Activated T-cell treated with anti-CD3 and anti-CD28 coated beads for 1 hour (primary cell): ENCODE measurements around the gene SCAP.
"Not testable (repeated sequence)": the region's sequence is repeated elsewhere in the genome, so short reads cannot be mapped to it uniquely, and the experiment has no call there.

Experiments
- DNase-seq: peaks from one replicate; pipeline ENCODE4 v3.0.0-alpha.2; 2020; ENCODE audit warnings: low read depth

The SCAP gene

DNA sequence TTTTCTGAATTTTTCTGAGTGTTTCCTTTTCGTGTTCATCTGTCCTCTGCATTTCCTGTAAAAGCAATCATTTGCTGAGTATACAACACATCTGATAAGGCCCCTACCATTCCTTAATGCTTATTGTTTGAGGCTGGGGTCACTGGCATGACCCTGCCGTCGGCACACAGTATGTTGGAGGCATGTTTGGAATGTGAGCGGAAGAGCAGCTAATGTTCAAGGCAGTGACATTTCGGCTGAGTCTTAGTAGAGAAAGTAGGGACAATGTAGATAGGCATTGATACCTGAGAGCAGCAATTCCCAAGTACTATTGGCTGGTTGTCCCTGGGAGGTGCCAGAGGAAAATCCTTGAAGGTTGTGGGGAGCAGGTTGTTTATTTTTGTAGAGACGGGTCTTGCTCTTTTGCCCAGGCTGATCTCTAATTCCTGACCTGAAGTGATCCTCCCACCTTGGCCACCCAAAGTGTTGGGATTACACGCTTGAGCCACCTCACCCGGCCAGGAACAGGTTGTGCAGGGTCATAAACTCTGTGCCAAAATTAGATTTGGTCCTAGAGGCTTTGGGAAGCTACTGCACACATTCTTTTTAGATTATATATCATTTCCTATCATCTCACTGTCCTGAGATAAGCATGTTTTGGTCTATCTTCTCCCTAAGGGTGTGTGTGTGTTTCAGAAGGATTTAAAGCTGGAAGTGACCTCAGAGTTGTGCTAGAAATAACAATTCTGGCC lies 81.4 kb downstream of the SCAP start:
- DNase-seq = no peak

DNA sequence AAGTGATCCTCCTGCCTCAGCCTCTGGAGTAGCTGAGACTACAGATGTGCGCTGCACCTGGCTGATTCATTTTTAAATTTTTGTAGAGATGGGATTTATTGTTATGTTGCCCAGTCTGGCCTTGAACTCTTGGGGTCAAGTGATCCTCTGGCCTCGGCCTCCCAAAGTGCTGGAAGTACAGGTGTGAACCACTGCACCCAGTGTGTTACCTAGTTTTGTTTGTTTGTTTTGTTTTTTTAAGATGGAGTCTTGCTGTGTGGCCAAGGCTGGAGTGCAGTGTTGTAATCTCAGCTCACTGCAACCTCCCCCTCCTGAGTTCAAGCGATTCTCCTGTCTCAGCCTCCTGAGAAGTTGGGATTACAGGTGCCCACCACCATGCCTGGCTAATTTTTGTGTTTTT lies 82.8 kb downstream of the SCAP start:
- DNase-seq = no peak

DNA sequence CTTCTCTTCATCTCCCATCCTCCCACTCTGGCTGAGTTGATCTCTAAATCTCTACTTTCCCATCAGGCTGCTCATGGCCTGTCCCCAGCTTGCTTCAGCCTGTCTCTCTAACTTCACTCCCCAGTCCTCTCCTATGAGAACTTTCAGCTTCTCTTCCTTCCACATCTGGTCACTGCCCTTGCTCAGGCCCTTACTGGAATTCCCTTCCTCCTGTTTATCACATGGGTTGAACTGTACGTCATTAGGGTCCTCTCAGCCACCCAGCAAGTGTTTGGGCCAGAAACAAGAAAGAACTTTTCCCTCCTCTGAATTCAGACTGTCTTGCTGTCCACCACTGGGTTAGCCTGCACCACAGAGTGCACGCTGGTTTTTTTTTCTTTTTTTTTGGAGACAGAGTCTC lies 89.9 kb downstream of the SCAP start:
- DNase-seq = no peak

DNA sequence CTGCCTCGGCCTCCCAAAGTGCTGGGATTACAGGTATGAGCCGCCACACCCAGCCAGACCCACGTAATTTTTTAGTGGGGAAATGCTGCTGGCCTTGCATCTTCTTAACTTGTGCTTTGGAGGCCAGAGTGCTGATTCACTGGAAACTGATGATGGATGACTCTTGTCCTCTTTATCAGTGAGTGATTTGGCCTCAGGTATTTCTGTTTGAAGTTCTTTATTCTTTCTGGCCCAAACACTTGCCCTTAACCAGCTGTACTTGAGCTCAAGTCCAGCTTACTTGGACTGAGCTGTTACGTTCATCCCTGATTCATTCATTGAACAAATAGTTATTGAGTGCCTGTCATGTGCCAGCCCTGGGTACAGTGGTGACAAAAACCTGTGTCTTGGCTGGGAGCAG lies 90.7 kb downstream of the SCAP start:
- no peak for DNase-seq

DNA sequence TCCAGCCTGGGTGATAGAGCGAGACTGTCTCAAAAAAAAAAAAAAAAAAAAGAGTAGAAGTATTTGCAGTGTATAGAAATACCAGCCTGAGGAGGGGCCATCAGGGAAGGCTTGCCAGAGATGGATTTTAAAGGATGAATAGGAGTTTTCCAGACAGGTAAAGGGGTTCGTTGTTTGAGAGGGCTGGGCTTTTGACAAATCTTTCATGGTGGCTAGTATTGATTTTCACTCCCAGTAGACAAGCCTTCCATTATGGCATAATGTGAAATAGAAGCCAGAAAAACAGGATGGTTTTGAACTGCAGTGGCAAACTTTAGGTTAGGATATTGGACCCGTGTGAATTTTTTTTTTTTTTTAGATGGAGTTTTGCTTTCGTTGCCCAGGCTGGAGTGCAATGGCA lies 91.3 kb downstream of the SCAP start:
- no peak for DNase-seq

DNA sequence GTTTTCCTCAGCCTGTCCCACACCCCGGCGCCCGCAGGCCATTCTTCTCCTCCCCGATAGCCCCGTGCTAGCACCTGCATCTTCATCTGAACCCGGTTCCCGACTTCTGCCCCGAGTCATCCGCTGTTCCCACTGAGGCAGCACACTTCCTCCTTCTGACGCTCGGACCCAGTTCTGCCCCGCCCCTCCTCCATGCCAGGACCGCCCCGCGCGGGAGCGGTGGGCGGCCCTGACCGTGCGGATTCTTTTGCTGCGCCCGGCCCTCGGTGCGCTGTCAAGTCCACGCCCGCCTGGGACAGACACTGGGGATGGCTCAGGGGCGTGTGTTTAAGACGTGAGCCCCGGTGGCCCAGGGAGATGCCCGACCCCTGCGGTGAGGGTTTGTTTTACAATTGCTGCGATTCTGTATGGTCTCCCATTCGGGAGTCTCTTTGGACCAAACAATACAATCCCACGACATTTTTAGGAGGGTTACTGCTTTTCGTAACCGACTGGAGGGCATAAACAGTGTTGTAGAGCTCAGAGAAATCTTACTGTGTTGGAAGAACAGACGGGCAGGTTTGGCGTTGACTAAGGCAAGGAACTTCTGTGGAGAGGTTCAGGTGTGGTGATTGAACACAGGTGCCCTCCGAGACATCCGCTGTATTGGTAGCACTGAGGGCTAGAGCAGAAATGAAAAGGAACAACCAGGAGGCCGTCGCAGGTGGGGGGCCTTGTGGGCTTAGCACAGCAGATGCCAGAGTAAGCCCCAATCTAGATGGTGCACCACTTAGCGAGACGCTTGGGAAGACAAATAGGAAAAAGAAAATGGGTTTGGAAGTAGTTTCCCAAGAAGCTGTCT lies 94.2 kb downstream of the SCAP start:
- DNase-seq = peak; percentile 47

DNA sequence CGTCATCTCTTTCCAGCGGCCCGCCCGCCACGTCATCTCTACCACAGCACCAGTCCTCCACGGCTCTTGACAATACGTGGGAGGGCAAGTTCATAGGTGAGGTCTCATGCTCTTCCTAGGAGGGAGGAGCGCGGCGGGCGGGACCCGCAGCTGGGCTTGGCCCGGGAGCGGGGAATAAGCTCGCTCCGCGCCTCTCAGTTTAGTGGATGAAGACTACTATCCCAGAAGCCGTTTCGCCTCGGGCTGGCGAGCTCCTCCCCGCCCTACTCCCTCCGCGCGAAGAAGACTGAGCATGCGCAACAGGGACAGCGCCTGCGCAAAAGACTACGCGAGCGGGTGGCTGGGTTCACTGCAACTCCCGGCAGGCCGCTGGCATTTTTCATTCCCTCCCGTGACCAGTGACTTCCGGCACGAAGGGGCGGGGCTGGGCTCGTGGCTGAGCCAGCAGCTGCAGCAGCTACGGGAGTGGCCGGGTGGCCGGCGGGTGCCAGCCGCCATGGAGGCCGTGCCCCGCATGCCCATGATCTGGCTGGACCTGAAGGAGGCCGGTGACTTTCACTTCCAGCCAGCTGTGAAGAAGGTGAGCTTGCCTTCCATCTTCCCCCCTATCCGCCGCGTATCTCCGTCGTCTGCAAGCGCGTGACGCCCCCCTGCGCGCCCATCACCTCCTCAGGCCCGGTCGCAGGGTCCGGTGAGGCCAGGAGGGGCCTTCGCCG lies 95.0 kb downstream of the SCAP start, which contains the start of gene PTPN23:
TSS of gene PTPN23 (plus strand) at position 421 of the 716 bp plus-strand sequence. CDS start at position 497, 76 bp downstream.
- DNase-seq = peak; percentile 98

DNA sequence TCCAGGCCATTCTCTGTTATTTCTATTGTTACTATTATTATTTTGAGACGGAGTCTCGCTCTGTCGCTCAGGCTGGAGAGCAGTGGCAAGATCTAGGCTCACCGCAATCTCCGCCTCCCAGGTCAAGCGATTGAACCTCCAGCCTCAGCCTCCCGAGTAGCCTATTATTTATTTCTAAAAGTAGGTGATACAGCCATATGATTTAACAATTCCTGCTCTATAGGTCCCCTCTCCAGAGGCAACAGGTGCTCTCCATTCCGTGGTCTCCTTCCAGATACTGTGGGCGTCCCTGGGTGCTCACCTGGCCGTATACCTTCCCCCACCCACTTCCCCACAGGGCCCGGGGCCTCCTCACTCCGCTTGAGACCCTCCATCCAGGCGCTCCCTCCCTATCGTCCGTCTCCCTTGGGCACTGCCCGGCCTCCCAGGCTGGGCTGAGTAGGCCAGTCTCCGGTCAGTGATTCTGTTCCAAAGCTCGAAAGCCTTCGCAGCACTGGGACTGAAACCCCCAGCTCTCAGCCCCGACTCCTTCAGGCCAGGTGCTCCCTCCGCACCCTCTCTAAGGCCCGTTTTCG lies 95.6 kb downstream of the SCAP start:
- DNase-seq = no peak

DNA sequence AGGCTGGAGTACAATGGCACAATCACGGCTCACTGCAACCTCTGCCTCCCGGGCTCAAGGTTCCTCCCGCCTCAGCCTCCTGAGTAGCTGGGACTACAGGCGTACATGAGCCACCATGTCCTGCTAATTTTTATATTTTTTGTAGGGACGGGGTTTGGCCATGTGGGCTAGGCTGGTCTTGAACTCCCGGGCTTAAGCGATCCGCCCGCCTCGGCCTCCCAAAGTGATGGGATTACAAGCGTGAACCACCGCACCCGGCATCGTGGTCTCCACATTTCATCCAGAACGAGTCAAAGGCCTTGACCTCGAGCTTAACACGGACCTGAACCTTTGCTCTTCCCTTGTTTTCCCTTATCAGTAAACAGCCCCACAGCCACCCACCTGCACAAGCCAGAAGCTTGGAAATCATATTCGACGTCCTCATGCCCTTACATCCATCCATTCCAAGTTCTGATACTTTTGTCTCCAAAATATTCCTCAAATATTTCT lies 96.3 kb downstream of the SCAP start:
- DNase-seq = no peak

DNA sequence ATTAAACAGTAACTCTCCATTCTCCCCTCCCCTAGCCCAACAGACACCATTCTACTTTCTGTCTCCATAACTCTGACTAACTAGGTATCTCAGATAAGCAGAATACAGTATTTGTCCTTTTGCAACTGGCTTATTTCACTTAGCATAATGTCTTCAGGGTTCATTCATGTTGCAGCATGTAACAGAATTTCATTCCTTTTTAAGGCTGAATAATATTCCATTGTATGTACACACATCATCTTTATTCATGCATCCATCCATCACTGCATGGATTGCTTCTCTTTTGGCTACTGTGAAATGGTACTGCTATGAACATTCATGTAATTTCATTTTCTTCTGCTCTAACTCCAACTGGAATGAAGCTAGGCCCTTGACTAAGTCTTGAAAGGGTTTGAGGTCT lies 96.9 kb downstream of the SCAP start:
- no peak for DNase-seq

DNA sequence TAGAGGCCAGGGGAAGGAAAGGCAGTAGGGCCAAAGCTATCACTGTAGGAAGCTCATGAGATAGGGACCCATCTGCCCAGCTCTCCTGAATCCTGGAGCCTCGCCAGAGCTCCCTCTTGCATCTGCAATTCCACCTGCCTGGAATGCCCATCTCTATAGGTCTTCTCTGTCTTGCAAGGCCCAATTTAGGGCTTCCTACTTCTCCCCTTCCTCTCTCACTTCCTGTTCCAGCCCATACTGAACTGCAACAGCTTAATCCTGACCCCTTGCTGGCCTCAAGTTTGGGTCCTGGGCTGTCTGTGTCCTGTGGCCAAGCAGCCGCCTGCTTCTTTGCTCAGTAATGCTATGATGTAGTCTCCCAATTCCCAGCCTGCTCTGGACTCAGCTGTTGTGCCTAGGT lies 98.6 kb downstream of the SCAP start:
- DNase-seq = no peak

DNA sequence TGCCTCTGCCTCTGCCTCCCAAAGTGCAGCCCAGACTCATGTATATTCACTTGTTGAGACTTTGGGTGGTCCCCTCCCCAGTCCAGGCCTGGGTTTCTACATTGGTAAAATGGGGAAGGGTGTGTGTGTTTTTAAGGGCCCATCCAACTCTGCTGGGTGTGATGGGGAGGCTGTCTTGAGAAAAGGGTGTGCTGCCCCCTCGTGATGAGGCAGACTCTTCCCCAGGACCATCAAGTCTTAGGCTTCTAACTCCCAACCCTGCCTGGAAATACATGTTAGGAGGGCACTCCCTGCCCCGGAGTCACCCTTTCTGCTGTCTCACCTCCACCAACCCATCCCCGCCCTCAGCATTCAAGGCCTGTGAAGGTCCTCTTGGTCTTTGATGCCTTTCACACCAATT lies 99.3 kb downstream of the SCAP start:
- no peak for DNase-seq

DNA sequence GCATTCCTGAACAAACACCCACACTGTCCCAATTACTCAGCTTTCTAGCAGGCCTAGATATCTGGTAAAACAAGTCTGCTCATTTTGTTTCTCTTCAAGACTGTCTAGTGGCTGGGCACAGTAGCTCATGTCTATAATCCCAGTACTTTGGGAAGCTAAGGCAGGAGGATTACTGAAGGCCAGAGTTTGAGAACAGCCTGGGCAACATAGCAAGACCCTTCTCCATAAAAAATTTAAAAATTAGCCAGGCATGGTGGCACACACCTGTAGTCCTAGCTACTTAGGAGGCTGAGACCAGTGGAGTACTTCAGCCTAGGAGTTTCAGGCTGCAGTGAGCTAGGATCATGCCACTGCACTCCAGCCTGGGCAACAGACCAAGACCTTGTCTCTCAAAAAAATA lies 101.2 kb downstream of the SCAP start:
- no peak for DNase-seq

DNA sequence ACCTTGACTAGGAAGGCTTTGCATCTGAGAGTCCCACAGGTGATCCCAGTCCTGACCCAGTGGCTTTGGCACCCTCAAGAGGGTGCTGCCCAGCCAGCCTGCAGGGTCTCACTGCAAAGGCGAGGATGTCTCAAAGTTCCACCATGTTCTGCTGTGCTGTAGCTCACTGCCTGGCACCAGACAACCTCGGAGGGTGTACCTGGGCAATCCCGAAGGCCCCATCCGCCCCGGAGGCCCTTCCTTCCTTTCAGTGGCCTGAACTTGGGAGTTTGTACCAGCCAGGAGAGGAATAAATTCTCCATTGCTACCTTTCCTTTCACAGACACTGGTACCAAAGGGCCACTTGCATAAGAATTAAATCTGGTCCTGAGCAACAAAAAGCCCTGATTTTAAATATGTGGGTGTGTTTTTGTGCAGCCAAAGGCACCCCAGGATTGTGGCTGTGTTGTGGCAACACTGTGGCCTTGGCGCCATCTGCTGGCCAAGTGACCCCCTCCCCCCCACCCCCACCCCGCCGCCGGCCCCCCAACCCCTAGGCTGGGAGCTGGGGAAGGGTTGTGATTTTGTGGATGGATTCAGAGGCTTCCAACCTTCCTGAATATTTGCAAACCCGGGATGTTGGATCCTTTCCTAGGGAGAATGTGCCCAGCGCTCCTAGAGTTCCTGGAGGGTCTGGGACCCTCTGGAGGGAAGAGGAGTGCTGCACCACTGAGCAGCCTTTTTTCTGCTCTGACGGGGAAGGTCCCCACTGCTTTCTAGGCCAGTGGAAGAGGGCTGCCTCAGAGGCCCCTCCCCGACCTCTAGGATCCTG lies 104.6 kb downstream of the SCAP start:
- peak; percentile 14 for DNase-seq

DNA sequence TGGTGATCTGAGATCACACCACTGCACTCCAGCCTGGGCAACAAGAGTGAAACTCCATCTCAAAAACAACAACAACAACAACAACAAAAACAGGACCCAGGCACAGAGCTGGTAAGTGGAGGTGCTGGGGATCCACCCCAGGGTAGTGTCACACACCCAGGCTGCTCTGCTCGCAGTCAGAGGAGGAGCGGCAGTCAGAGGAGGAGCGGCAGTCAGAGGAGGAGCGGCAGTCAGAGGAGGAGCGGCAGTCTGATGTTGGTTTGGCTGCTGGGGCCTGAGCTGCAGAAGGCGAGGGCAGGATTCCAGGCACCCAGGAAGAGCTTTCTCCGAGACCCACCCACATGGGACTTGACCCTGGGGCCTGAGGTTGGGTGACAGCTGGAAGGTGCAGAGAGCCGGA lies 105.7 kb downstream of the SCAP start:
- not testable (repeated sequence) for DNase-seq

DNA sequence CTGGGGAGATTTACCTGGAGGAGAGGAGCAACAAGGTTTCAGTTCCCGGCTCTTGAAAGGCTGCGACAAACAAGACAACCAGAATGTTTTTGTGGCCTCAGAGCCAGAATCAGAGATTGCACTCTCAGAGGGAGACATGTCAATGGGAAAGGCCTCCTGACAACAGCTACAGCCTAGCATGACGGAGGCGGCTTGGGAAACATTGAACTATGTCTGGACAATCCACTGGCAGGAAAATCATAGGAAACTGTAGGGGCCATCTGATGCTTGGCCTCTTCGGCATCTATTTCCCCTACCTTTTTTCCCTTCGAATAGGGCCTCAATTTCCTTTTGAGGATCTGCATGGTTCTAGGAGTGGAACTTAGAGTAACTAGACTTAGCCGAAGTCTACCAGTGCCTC lies 108.1 kb downstream of the SCAP start:
- DNase-seq = no peak

DNA sequence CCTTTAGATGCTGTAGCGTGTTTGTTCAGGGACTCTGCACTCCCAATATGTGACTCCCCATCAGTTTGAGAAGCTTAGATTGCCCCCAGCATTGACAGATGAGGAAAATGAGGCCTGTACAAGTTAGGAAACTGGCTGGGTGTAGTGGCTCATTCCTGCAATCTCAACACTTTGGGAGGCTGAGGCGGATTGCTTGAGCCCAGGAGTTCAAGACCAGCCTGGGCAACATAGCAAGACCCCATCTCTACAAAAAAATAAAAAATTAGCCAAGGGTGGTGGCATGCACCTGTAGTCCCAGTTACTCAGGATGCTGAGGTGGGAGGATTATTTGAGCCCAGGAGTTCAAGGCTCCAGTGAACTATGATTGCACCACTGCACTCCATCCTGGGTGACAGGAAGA lies 108.9 kb downstream of the SCAP start:
- no peak for DNase-seq

DNA sequence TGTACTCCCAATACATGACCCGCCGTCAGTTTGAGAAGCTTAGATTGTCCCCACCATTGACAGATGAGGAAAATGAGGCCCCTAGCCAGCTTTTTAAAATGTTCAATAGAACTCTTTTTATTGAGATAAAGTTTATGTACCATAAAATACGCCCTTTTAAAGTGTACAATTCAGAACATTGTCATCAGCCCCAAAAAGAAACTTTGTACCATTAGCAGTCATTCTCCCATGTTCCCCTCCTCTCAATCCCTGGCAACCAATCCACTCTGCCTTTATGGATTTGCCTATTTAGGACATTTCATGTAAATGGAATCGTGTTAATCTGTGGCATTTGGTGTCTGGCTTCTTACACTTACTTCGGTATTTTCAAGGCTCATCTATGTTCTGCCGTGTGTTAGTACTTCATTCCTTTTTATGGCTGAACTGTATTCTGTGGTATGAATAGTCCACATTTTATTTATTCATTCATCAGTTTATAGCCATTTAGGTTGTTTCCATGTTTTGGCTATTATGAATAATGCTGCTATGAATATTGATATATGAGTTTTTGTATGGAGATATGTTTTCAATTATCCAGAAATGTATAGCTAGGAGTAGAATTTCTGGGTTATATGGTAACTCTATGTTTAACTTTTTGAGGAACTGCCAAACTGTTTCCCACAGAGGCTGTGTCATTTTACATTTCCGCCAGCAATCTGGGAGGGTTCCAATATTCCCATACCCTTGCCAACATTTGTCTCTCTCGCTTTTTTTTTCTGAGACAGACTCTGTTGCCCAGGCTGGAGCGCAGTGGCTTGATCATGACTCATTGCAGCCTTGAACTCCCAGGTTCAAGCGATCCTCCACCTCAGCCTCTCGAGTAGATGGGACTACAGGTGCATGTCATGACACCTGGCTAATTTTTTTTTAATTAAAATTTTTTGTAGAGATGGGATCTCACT lies 110.3 kb downstream of the SCAP start:
- DNase-seq = no peak
